GM21390 (cell line): ENCODE results near the gene MAST2.
A peak's percentile ranks its signal among the peaks of the same experiment; 100 is the strongest.
"Not testable (repeated sequence)": the region's sequence is repeated elsewhere in the genome, so short reads cannot be mapped to it uniquely, and the experiment has no call there.

Source experiments
- ATAC-seq: cut with Tn5 transposase; IDR thresholded peaks from one replicate; pipeline ENCODE4 v1.9.1; 2021; ENCODE audit not compliant: unreplicated experiment

MAST2 gene

DNA sequence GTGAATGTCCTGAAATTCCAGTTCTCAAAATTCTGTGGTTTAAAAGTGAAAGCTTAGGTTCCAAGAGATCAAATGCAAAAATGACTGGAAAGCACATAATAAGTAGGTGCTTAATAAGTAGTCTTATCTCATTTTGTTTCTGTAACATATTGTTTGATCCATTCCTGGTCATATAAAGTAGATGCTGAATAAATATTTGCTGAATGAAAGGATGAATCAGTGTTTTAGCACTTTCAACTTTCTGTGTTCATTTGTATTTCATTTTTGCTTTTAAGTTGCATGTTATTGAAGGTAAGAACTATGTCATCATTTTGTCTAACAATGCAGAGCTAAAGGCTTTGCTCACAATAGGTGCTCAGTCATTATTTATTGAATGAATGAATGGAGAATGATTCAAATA is 6.3 kb downstream of the MAST2 start:
- ATAC-seq: no peak

DNA sequence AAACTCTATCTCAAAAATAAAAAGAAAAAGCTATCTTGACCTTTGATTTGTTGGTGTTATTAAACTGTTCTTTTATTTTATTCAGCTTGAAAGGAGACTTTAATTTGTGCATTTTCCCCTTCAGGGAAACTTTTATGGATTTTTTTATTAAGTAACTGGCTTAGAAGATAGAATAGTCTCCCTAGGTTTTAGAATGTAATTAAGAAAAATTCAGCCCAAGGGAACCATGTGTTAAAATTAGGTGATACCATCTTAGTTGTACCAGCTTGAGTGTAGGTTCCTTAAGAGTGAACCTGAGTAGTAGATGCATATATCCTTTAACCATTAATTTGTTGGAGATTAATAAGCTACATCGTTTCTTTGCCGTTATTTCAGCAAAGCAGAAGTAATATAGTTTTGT is 11.4 kb downstream of the MAST2 start:
- no peak for ATAC-seq

DNA sequence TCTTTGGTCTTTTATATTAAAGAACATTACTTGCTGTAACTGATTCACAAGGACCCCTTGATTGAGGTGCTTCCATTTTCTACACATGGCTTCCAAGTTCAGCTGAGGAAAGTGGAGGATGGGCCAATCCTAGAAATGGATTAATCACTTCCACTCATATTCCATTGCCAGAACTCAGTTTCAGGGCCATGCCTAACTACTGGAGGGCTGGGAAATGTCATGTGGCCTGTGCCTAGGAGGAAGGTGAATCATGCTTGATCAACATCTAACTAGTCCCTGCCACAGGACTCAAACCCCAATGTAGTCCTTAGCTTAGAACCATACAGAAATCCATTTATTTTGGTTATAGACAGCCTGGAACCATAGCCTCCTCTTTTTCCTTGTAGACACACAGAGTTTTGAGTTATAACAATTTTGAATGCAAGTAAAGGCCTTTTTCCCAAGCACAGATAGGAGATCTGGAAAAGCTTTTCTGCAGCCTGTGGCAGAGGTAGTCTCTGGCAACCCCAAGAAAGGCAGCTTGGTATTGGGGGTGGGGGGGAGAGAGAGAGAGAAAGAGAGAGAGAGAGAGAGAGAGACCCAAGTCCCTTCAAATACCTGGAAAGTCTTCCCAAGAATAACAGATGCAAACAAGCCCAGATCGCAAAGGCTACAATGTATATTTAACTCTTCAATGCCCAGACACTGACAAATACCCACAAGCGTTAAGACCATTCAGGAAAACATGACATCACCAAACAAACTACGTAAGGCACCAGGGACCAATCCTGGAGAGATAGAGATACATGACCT is 12.5 kb downstream of the MAST2 start:
- ATAC-seq: no peak

DNA sequence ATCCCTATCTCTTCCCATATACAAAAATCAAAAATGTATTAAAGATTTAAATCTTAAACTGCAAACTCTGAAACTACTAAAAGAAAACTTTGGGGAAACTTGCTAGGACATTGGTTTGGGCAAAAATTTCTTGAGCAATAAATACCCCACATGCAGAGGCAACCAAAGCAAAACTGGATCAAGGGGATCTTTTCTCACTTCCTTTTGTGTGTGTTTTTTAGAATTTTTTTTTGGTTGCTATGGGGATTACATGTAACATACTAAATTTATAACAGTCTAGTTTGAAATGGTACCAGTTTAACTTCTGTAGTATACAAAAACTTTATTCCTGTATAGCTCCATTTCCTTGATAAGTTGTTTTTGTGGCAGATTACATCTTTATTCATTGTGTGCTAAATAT is 16.8 kb downstream of the MAST2 start:
- no peak for ATAC-seq

DNA sequence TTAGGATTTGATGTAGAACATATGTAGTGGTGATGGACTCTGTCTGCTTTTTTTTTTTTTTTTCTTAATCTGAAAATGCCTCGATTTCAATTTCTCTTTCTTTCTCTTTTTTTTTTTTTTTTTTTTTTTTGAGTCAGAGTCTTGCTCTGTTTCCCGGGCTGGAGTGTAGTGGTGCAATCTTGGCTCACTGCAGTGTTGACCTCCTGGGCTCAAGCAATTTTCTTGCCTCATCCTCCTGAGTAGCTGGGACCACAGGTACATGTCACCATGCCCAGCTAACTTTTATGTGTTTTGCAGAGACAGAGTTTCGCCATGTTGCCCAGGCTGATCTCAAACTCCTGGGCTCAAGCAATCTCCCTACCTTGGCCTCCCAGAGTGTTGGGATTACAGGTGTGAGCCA is 17.4 kb downstream of the MAST2 start:
- no peak for ATAC-seq

DNA sequence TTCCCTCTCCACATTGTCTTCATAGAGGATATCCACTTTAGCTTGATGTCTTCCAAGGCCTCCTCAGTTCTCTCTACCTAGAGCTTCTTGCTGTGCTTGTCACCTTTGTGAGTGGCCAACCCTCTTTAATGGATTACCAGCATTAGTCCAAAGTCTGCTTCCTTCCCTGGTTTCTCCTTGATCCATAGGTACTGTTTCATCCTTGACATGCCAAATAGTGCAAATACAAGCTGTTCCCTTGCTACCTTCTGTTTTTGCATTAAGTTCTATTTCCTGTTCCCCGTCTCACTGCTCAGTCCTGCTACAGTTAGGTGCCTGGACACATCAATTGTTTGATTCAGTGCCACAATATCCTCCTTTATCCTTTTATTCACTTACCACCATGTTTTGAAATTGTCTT is 19.2 kb downstream of the MAST2 start:
- ATAC-seq: no peak

DNA sequence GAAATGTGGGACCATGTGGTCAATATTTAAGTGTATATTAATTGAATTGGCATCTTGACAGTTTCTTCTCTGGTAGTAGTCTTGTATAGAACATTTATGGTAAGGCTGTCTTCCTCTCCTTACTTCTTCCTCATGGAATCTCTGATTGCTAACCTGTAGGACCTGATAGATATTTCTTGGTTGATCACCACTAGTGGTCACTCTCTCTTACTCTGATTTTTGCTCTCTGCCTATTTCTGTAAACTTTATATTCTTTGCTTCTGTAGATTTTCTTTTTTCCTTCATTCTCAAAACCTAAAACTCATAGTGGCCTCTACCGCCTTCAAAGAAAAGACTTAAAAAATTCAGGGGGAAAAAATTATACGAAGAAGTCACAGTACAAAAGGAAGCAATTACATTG is 21.2 kb downstream of the MAST2 start:
- ATAC-seq: no peak

DNA sequence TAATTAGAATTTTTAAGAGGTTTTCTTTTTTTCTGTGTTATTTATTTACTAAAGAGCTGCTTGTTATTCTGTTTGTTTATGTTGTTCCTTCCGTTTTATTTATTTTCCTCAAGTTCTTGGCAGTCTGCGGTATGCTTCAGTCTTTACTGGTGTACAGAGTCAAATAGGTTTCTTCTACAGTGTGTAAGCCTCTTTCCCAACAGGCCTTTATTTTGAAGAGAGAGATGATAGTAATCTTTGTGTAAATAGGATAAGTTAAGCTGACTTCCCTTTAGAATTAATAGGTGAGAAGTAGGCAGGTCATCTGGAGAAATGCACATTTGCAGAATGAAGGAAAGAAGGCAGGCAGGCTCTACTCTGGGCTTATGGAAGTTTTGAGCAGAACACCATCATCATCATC is 23.8 kb downstream of the MAST2 start:
- ATAC-seq: no peak

DNA sequence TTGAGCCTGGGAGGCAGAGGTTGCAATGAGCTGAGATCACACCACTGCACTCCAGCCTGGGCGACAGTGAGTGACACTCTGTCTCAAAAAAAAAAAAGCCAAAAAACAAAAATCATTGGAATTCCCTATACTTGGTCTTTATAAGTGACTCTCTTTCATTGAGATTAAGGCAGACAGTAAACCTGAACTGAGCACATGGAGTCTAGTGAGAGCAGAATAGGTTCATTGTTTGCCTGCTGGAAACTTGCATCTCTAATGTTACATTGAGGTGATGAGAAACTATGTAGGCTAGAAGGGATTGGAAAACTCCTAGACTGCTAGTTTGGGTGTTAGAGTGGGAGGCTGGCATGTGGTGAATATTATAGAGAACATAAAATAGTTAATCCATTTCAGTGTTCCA is 25.4 kb downstream of the MAST2 start:
- ATAC-seq: no peak

DNA sequence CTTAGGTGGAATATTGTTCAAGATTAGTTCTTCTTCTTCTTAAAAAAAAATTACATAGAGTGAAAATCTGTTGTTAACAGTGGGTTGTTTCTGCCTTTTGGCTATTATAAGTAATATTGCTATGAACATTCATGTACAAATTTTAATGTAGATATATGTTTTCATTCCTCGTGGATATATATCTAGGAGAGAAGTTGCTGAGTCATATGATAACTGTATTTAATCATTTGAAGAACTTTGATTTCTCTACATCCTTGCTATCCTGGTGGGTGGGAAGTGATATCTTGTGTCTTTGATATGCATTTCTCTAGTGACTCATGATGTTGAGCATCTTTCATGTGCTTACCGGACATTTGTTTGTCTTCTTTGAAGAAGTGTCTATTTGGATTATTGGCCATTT is 29.9 kb downstream of the MAST2 start:
- ATAC-seq: no peak

DNA sequence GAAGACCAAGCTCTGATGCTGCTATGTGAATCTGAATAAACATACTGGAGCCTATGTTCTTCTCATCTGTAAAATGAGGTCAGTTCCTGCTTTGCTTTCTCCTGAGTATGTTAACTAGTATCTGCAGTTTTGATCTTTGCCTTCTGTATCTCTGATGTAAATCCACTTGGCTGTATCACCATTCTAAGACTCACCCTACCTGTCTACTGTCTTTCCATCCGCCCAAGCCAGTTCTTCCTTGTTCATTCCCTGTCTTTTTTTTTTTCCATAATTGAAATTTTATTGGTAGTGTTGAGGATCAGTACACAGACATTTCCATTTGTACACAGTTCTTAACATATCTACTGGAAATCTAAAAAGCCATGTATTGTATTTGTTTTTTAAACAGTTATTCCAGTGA is 31.3 kb downstream of the MAST2 start:
- ATAC-seq: no peak

DNA sequence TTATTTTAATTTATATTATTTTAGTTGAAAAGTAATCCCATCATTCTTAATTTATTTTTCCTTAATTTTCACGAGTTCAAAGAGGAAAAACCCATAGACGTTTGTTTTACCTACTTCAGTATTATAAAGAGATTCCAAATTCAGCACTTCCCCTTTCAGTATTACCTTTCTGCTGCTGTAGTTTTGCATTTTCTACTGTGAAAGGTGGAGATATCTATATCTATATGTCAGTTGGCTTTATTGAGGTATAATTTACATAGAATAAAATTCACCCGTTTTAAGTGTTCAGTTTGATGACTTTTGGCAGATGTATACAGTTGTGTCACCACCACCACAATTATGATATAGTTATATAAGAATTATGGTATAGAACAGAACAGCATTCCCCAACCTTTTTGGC is 33.0 kb downstream of the MAST2 start:
- no peak for ATAC-seq

DNA sequence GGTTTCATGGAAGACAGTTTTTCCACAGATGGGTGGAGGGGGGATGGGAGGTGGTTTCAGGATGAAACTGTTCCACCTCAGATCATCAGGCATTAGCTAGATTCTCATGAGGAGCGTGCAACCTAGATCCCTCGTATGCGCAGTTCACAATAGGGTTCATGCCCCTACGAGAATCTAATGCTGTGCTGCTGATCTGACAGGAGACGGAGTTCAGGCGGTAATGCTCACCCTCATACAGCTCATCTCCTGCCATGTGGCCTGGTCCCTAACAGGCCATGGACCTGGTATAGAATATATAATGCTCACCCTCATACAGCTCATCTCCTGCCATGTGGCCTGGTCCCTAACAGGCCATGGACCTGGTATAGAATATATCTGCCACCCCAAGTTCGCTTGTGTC is 33.4 kb downstream of the MAST2 start:
- ATAC-seq: not testable (repeated sequence)

DNA sequence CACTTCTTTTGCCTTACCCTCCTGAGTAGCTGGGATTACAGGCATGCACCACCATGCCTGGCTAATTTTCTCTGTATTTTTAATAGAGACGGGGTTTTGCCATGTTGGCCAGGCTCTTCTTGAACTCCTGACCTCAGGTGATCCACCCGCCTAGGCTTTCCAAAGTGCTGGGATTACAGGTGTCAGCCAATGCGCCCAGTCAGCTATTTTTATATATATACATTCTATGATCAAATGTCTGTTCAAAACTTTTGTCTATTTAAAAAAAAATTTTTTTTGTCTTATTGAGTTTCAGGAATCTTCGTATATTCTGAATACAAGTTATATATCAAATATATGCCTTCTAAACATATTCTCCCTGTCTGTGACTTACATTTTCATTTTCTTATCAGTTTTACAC is 34.9 kb downstream of the MAST2 start:
- not testable (repeated sequence) for ATAC-seq

DNA sequence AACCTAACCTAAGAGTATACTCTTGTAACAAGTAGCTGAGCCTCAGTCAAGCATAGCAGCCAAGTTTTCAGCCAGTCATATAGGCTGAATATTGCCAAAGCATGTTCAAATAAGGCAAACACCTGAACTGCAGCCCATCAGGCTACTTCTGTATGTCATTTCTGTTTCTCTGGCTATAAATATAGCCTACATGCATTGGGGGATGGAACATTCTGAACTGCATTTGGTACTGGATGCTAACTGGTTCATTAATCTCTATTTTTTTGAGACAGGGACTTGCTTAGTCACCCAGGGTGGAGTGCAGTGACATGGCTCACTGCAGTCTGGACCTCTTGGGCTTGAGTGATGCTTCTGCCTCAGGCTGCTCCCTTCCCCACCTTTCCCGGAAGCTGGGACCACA is 37.3 kb downstream of the MAST2 start:
- peak; percentile 53 for ATAC-seq

DNA sequence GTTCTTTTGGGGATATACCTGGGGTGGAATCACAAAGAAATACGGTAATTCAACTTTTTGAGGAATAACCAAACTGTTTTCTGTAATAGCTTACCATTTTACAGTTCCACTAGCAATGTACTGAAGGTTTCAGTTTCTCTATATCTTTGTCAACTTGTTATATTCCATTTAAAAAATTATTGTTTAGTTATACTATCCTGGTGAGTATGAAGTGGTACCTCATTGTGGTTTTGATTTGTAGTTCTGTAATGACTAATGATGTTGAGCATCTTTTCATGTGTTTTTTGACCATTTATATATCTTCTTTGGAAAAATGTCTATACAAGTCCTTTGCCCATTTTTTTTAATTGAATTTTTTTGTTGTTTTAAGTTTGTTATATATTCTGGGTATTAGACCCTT is 39.4 kb downstream of the MAST2 start:
- ATAC-seq: no peak

DNA sequence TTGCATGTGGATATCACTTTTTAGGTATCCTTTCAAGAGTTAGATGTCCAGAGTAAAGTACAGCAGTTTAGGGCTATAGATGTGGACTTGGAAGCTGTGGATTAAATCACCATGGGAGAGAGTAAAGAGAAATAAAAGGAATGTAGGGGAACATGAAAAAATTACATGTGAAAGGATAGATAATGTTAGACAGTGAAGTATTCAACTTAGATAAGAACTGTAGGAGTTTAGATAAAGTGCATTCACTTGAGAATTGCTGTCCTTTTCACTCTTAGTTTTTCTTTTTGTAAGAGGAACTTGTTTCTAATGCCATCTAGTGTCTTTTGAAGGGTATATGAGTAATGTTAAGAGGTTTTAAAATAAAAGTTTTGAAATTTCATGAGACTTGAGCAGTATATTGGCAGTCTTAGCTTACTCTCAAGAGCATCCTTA is 40.1 kb downstream of the MAST2 start:
- no peak for ATAC-seq

DNA sequence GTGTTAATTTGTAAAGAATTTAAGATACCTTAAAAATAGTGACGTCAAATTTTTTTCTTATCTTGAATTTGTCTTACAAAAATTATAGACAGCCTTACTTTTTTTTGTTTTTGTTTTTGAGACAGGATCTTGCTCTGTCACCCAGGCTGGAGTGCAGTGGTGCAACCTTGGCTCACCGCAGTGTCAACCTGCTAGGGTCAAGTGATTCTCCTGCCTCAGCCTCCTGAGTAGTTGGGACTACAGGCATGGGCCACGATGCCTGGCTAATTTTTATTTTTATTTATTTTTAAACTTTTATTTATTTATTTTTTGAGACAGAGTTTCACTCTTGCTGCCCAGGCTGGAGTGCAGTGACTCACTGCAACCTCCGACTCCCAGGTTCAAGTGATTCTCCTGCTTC is 40.6 kb downstream of the MAST2 start:
- not testable (repeated sequence) for ATAC-seq

DNA sequence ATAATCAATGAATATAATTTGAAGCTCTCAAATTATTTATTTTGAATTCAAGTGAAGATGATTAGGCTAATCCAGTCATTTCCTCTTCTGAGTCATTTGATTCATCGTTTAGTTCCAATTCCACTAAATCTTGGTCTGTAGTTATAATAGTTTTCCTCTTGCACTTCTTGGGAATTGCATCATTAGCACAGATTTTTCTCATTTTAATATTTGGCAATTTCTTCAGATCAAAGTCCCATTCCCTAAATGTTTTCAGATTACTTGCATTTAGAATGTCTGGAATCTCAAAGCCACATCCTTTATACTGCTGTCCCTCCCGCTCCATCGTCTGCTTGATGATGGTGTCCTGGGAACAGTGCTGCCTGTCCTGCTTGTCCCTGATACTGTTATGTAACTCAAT is 43.5 kb downstream of the MAST2 start:
- ATAC-seq: no peak

DNA sequence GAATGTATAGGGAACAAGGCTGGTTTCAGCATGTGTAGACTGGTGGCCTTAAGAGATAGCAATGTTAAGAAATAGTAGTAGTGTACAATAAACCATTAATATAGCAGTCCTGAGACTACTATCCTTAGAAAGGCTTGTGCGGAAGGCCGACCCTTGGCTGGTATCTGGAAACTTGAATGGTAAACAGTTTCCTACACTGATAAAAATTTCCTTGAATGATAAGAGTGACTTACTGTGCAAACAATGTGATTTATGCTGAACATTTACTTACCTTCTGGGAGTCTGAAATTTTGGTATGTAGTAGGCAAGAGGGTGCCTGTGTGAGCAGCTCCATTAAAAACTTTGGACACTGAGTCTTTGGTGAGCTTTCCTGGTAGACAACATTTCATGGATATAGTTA is 44.7 kb downstream of the MAST2 start:
- no peak for ATAC-seq

DNA sequence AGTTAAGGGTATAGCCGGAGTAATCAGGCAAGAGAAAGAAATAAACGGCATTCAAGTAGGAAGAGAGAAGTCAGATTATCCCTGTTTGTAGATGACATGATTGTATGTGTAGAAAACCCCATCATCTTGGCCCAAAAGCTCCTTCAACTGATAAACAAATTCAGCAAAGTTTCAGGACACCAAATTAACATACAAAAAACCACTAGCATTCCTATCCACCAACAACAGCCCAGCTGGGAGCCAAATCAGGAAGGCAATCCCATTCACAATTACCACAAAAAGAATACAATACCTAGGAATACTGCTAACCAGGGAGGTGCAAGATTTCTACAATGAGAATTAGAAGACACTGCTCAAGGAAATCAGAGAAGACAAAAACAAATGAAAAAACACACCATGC is 45.3 kb downstream of the MAST2 start:
- no peak for ATAC-seq

DNA sequence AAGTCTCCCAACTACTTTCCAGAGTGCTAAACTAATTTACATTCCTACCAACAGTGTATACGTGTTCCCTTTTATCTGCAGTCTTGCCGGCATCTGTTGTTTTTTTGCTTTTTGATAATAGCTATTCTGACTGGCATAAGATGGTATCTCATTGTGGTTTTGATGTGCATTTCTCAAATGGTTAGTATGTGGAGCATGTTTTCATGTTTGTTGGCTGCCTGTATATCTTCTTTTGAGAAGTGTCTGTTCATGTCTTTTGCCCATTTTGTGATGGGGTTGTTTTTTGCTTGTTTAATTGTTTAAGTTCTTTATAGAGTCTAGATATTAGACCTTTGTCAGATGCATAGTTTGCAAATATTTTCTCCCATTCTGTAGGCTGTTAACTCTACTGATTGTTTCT is 46.6 kb downstream of the MAST2 start:
- no peak for ATAC-seq

DNA sequence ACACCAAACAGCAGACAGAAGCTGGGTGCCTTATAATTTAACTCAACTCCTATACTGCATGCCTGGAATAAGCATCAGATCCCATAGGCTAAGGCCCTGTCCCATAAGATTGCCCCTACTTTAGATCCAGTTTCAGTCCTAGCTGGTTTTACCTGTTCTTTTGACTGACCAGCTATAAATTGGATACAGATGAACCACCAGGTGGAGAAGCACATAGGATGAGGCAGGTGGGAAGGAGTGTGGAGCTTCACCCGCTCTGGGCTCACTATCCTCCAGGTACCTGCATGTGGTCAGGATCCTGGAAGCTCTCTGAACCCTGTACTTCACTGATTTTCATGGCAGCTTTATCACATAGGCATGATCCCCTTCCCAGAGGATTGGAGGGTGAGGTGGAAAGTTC is 51.3 kb downstream of the MAST2 start:
- ATAC-seq: no peak
